Pancreas (tissue), 10 donors: Measurements from ENCODE around the gene CLIP2. TPM values are rescaled to one million over a fixed set of nuclear protein-coding genes. Genes with fewer than 3 reads are reported as not detected.
"Not testable (repeated sequence)": the region's sequence is repeated elsewhere in the genome, so short reads cannot be mapped to it uniquely, and the experiment has no call there.

ENCODE experiments used
- ATAC-seq, 4 donors: fragments of 200-7000 bp; cut with Tn5 transposase; one replicate each; pipeline versions ENCODE4 v1.8.0 to v1.9.1; 2020; ENCODE audit warnings: mild to moderate bottlenecking in 4 of 4, moderate library complexity in 4 of 4
- DNase-seq, 6 donors: peaks; one replicate each; pipeline ENCODE4 v3.0.0-alpha.2; 2020
- FAIRE-seq: peaks from 2 replicates; lab custom pipeline; 2012; peaks lifted over from hg19 to GRCh38; lab: Jason Lieb, UNC
- H3K27ac ChIP-seq, 4 donors: fragments of 200-600 bp; sonication (generic); 1 replicate in 3 of 4; 2 replicates in 1 of 4; pipeline versions ENCODE4 v1.5.0 to v1.8.0; 2020
- H3K27me3 ChIP-seq, 4 donors: fragments of 200-600 bp; one replicate each; pipeline ENCODE4 v1.8.0; 2021
- H3K36me3 ChIP-seq, 3 donors: fragments of 200-600 bp; sonication (generic) in 1 of 3; one replicate each; pipeline versions ENCODE4 v1.5.0 to v1.8.0; 2020 to 2021
- H3K4me1 ChIP-seq, 3 donors: fragments of 200-600 bp; one replicate each; pipeline ENCODE4 v1.8.0; 2021
- H3K4me3 ChIP-seq, 4 donors: fragments of 200-600 bp; sonication (generic) in 2 of 4; one replicate each; pipeline versions ENCODE4 v1.5.0 to v1.8.0; 2020 to 2021
- H3K9me3 ChIP-seq, 4 donors: fragments of 200-600 bp; one replicate each; pipeline ENCODE4 v1.8.0; 2021
- CTCF ChIP-seq, 4 donors: fragments of 200-600 bp; sonication (generic) in 3 of 4; IDR thresholded peaks; one replicate each; pipeline versions ENCODE4 v1.5.0 to v1.8.0; 2021; ENCODE audit warnings: antibody characterized with exemption in 4 of 4
- WGBS, 2 donors: extraction: QIAGEN DNeasy Blood & Tissue Kit; methylation state at CpG; one replicate each; pipeline ENCODE4 v1.1.7; 2013; 5-methylcytosine and 5-hydroxymethylcytosine counted together
- intact Hi-C, 3 donors: fragments of 100-400 bp; cut with DNase I; formaldehyde crosslinking; loops; one replicate each; pipeline versions ENCODE4 v1.11.1 to v1.14.2; 2022
- polyA plus RNA-seq, 2 donors: library from polyadenylated mRNA; stranded (reverse); fragments of 200-250 nt; gene quantifications; one replicate each; pipeline ENCODE4 v1.2.3, GENCODE V29; 2013
- total RNA-seq, 6 donors: library from RNA; stranded (reverse); fragmentation: NEBNext Ultra II Directional in 4 of 6; extraction: Animal tissue kit (Norgen Biotek cat#: 25700) in 4 of 6; gene quantifications; one replicate each; pipeline versions ENCODE4 v1.2.1 to v1.2.4, GENCODE V29; 2021 to 2023
- donor health status: healthy with polysubstance abuse.
- donor health status: DM: no; HTN: no; CAD: no; lungs with moderate emphysema.
- donor health status: DM: no; HTN: no; CAD: no.
- donor health status: control.
- donor health status: control.
- donor health status: Bipolar disorder and iron deficiency.
- donor health status: DM: yes; HTN: yes; CAD: no.
- donor health status: DM: no; HTN: no; CAD: no.
- donor health status: DM: no; HTN: no; CAD: no.
- donor health status: DM: yes; HTN: yes; CAD: no.

The CLIP2 gene
- total and polyA plus RNA-seq, 8 donors = 8.5 to 30.6 (median 20.8) TPM

- WGBS, 2 donors = 88 to 91% methylated on average over 35 to 37 of the region's 37 CpGs
- FAIRE-seq = no peak
- DNase-seq = no peak
- Histone ChIP-seq H3K27me3 (no peaks in the 10 kb centered on the region), H3K4me3 (no peak overlapping the region), H3K36me3 (peaks cover 0 to 12% (median 0%) of the 10 kb centered on the region in 3 donors), H3K27ac (no peak overlapping the region), H3K4me1 (peaks cover 7 to 18% (median 11%) of the 10 kb centered on the region in 3 donors), H3K9me3 (no peaks in the 10 kb centered on the region)
- TF ChIP-seq CTCF (IDR thresholded peaks at IDR 0.05) = no peak
- no peak for ATAC-seq
- intact Hi-C loops = no loop called here
Observed at GRCh38 chr7:74376256-74377036, 87.2 kb downstream of the CLIP2 start.

- H3K36me3 ChIP-seq = peaks cover 0 to 16% (median 0%) of the 10 kb centered on the region in 3 donors
- peak overlapping the region in 3 of 4 donors; percentile 24 to 57 (median 51) for H3K27ac ChIP-seq
- TF ChIP-seq CTCF (IDR thresholded peaks at IDR 0.05) = no peak
- H3K27me3 ChIP-seq = no peaks in the 10 kb centered on the region
- peak; percentile 96 to 98 (median 97) for ATAC-seq
- H3K4me1 ChIP-seq = peaks cover 7 to 14% (median 11%) of the 10 kb centered on the region in 3 donors
- no peak for FAIRE-seq
- WGBS, 2 donors = 44 to 56% methylated on average over 2 of the region's 2 CpGs
- no peak overlapping the region for H3K4me3 ChIP-seq
- H3K9me3 ChIP-seq = no peaks in the 10 kb centered on the region
- peak in 5 of 6 donors; percentile 67 to 87 (median 87) for DNase-seq
- intact Hi-C loops = no loop called here
Observed at GRCh38 chr7:74379938-74380337, 90.7 kb downstream of the CLIP2 start.

DNA sequence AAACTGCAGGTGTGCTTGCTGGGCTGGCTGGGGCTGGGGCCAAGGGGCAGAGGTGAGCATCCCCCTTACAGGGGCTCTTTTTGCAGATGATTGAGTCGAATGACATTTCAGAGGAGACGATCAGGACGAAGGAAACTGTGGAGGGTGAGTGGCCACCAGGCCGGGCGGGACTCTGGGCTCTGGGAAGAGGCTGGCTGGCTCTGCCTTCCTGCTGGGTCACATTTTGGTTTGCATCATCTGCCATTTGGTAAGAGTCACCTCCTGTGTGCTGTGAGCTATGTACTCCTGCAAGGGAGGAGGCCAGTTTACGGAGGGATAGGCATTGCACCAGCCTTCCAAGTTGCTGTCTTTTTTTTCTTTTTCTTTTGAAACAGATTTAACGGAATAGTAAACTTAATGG, 91.5 kb downstream of the CLIP2 start:
- FAIRE-seq = no peak
- intact Hi-C loops = no loop called here
- Histone ChIP-seq H3K4me3 (no peak overlapping the region), H3K27ac (peak overlapping the region; percentile 17 to 57 (median 38)), H3K27me3 (no peaks in the 10 kb centered on the region), H3K36me3 (peaks cover 0 to 14% (median 0%) of the 10 kb centered on the region in 3 donors), H3K9me3 (no peaks in the 10 kb centered on the region), H3K4me1 (peaks cover 7 to 14% (median 11%) of the 10 kb centered on the region in 3 donors)
- 59 to 61% methylated on average over 7 of the region's 7 CpGs for WGBS, 2 donors
- peak in 2 of 6 donors; percentile 29 to 34 for DNase-seq
- no peak for TF ChIP-seq CTCF (IDR thresholded peaks at IDR 0.05)
- peak; percentile 42 to 74 (median 58) for ATAC-seq

DNA sequence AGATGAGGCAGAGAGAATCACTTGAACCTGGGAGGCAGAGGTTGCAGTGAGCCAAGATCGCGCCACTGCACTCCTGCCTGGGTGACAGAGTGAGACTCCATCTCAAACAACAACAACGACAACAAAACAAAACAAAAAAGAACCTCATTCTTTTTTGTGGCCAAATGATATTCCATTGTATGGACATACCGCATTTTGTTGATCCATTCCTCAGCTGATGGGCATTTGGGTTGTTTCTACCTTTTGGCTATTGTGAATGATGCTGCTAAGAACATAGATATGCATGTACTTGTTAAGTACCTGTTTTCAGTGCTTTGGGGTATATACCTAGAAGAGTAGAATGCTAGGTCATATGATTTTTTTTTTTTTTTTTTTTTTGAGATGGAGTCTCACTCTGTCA, 94.9 kb downstream of the CLIP2 start:
- FAIRE-seq, H3K27me3 ChIP-seq, H3K9me3 ChIP-seq, DNase-seq, H3K4me3 ChIP-seq, intact Hi-C loops, H3K27ac ChIP-seq, H3K36me3 ChIP-seq, ATAC-seq: not testable (repeated sequence)
- H3K4me1 ChIP-seq = peaks cover 7 to 23% (median 11%) of the 10 kb centered on the region in 3 donors
- WGBS, 2 donors = 73 to 89% methylated on average over 4 of the region's 4 CpGs

DNA sequence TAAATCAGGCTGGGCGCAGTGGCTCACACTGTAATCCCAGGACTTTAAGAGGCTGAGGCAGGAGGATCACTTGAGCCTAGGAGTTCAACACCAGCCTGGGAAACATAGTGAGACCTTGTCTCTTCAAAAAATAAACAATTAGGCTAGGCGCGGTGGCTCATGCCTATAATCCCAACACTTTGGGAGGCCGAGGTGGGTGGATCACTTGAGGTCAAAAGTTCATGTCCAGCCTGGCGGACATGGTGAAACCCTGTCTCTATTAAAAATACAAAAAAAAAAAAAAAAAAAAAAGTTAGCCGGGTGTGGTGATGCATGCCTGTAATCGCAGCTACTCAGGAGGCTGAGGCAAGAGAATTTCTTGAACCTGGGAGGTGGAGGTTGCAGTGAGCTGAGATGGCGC, 95.6 kb downstream of the CLIP2 start:
- 78 to 86% methylated on average over 7 to 8 of the region's 8 CpGs for WGBS, 2 donors
- ATAC-seq, H3K9me3 ChIP-seq, DNase-seq, H3K27me3 ChIP-seq, H3K36me3 ChIP-seq, H3K27ac ChIP-seq, intact Hi-C loops, FAIRE-seq, H3K4me3 ChIP-seq: not testable (repeated sequence)
- peaks cover 7 to 23% (median 11%) of the 10 kb centered on the region in 3 donors for H3K4me1 ChIP-seq
